Measurements from ENCODE around the gene USH2A.

- TF ChIP-seq NFRKB (IDR thresholded peaks at IDR 0.05) (no peak), CTBP1 (IDR thresholded peaks at IDR 0.05; ENCODE audit: borderline replicate concordance) (no peak), SP1 (IDR thresholded peaks at IDR 0.05) (no peak), L3MBTL2 (conservative IDR thresholded peaks at IDR 0.05) (no peak), TARDBP (IDR thresholded peaks at IDR 0.05) (no peak), ZNF384 (IDR thresholded peaks at IDR 0.05) (no peak), ARNT (IDR thresholded peaks at IDR 0.05) (no peak), SUZ12 (IDR thresholded peaks at IDR 0.05) (no peak), FOXA1 (IDR thresholded peaks at IDR 0.05) (no peak), LEF1 (IDR thresholded peaks at IDR 0.05; ENCODE audit: borderline replicate concordance) (no peak), BHLHE40 (IDR thresholded peaks at IDR 0.05; ENCODE audit: borderline replicate concordance) (no peak), HDGF (IDR thresholded peaks at IDR 0.05; ENCODE audit: borderline replicate concordance) (no peak)
Measured at GRCh38 chr1:215673943-215674342, 749.3 kb downstream of the USH2A start.

Data from HEK293T (cell line).